HG02571 (cell line): ENCODE data around the gene MTHFR.

ENCODE experiments used
- ATAC-seq: cut with Tn5 transposase; IDR thresholded peaks from one replicate; pipeline ENCODE4 v1.9.1; 2021; ENCODE audit warnings: mild to moderate bottlenecking, moderate library complexity; ENCODE audit not compliant: unreplicated experiment

MTHFR gene

GRCh38 chr1:11761988-11762406 lies 43.8 kb downstream of the MTHFR start, which contains the start of gene C1orf167:
C1orf167 (plus strand) TSS chr1:11762193; CDS start chr1:11764401, 2,208 bp downstream.
- ATAC-seq: no peak

GRCh38 chr1:11761285-11761684 lies 44.5 kb downstream of the MTHFR start:
- ATAC-seq: no peak

GRCh38 chr1:11759791-11760190 lies 46.0 kb downstream of the MTHFR start:
- no peak for ATAC-seq

- no peak for ATAC-seq
Observed at GRCh38 chr1:11757047-11757446, 48.7 kb downstream of the MTHFR start.

DNA sequence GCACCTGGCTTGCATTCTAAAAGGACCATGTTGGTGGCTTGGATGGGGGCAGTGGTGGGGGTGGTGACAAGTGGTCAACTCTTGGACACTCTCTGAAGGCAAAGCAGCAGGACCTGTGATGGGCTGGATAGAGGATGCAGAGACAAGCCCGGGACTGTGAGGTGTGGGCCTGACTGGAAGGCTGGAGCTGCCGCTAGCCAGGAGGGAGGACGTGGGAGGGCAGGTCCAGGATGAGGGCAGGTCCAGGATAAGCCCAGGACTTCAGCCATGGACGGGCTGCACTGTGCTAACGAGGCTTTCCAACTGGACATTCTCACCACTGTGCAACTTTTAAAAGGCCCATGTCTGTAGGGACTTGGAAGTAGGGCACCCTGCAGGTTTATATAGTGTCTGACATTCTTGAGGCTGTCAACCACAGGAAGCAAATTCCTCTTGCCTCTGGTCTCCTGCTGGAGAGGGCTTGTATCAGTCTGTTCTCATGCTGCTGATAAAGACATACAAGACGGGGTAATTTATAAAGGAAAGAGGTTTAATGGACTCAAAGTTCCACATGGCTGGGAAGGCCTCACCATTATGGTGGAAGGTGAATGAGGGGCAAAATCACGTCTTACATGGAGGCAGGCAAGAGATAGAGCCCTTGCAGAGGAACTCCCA lies 52.1 kb downstream of the MTHFR start:
- no peak for ATAC-seq

GRCh38 chr1:11752359-11753088 lies 53.2 kb downstream of the MTHFR start:
- ATAC-seq: no peak

DNA sequence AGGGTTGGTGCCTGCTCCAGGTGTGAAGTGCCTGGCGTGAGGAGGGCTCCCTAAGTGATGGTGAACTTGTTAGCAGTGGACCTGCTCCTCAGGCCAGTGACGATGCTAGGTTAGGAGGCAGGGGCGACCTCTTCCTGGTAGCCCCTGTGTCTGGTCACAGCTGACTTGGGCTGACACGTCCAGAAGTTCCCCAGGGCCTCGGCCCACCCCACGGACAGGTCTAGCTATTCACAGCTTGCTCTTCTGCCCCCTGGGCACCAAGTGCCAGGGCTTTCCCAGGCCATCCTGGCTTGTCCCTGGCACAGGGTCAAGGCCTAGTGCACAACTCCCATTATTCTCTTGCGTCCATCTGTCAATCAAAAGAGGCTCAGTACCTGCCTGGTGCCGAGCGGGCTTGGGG lies 54.7 kb downstream of the MTHFR start:
- ATAC-seq: no peak

GRCh38 chr1:11749996-11750395 lies 55.8 kb downstream of the MTHFR start:
- ATAC-seq: no peak

GRCh38 chr1:11749203-11749689 lies 56.5 kb downstream of the MTHFR start:
- ATAC-seq: no peak

DNA sequence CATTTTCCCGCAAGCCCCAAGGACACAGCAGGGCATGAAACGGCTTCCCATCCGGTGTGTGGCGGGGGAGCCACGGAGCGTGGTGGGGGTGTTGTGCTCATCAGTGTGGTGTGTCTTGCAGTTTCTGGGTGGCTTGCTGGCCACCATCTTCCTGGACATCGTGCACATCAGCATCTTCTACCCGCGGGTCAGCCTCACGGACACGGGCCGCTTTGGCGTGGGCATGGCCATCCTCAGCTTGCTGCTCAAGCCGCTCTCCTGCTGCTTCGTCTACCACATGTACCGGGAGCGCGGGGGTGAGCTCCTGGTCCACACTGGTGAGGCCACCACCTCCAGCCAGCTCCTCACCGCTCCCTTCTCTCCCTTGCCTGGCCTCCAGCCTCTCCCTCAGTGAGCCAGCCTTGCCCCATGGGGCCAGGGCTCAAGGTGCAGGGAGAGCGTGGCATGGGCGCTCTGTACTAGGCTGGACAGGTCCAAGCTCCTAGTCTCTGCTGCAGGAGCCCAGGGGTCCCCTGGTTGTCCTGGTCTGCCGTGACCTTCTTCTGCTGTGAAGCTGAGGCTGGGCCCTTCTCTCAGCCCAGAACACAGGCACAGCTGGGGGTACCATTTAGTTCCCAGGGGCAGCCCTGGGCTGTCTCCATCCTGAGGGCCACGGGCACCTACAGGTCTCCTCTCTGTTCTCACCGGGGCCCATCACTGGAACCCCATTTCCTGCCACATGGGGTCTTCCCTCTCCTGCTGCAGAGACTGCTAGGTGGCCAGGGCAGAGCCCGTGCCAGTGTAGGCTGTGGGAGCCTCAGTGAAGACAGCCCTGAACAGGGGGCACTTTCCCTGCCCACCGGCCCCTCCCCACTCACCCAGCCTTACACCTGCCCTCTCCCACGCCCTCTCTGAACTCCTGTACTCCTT lies 57.2 kb downstream of the MTHFR start:
- ATAC-seq: no peak

GRCh38 chr1:11746795-11747487 lies 58.8 kb downstream of the MTHFR start:
- ATAC-seq: no peak

DNA sequence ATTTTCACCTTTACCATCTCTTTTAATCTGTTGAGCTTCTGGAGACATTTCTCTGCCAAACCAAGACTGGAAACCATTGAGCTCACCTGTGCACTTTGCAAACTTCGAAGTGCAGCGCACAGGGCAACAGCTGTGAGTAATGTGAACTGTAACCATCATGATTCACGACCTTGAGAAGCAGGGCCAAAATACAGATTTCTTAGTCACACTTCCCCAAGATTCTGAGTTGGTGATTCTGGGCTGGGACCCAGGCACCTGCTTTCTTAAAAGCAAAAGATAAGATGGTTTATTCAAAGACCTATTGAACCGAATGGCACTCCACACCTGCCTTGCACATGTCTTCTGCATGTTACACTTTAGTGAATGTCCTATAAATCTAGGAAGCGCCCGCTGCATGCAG lies 59.7 kb downstream of the MTHFR start:
- no peak for ATAC-seq

DNA sequence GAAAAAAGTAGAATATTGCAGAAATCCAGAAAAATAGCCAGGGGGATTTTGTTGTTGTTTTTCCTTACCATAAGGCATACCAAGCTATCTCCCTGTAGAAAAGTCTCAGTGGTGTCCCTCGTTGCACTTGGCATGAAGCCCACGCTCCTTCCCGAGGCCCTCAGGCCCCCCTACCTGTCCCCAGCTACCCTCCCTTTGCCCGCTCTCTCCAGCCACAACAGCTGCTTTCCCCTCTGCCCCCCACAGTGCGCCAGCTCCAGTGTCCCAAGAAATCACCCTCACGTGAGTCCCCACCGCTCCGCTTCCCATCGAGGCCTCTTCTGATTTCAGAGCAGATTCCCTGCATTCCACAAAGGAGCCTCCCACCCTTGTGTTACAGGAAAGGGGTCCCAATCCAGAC lies 61.5 kb downstream of the MTHFR start:
- no peak for ATAC-seq

GRCh38 chr1:11741919-11742558 lies 63.7 kb downstream of the MTHFR start:
- ATAC-seq: no peak

GRCh38 chr1:11741482-11741881 lies 64.3 kb downstream of the MTHFR start:
- ATAC-seq: no peak

DNA sequence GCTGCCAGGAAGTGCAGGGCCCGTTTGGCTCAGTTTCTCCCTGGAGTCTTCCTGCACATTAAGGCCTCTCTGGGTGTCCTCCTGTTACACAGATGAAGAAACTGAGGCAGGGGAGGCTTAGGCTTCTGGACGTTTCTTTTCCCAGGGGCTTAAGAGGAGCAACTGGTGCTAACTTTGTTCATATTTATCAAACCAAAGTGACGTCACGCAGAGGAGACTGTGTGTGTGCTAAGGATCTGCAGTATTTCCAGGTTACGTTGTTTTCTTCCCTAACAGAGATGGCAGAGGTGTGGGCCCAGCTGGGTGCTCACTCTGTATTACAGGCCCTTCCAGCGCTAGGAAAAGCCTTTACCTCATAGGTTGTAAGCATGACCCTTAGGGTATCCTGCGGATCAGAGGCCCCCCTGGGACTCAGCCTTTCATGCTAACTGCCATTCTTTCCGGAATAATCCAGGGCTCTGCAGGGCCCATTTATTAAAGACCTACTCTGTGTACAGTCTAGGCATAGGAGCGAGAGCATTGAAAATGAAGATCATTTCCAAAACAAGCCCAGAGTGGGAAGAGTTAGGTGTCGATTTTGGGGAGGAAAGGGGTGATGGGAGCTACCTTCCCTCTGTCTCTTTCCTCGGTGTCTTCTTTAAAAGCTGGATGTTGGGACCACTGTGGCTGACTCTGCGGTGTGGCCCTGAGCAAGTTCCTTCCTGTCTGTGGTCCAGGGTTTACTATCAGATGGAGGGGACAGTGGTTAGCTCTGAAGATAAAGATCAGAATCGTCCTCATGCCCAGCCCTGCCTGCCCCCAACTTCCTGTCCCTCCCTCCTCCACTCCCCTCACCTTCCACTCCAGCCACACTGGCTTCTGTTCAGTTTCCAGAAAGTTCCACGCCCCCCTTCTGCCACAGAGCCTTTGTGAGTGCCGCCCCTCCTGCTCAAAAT lies 65.2 kb downstream of the MTHFR start:
- ATAC-seq: no peak

- ATAC-seq: no peak
Observed at GRCh38 chr1:11738783-11739182, 67.0 kb downstream of the MTHFR start.

GRCh38 chr1:11738096-11738495 lies 67.7 kb downstream of the MTHFR start:
- no peak for ATAC-seq
